Liver (tissue), 3 donors: ENCODE results near the gene CAPN15.

Source experiments
- HNF4G ChIP-seq: IDR thresholded peaks from 2 replicates; pipeline ENCODE4 v1.6.1; 2016; ENCODE audit warnings: antibody characterized with exemption
- RAD21 ChIP-seq, 2 donors: IDR thresholded peaks; 2 replicates each; pipeline ENCODE4 v1.6.1; 2016; ENCODE audit warnings: antibody characterized with exemption in 2 of 2, mild to moderate bottlenecking in 2 of 2
- REST ChIP-seq: IDR thresholded peaks from 2 replicates; pipeline ENCODE4 v1.6.1; 2016; ENCODE audit warnings: antibody characterized with exemption, mild to moderate bottlenecking
- SP1 ChIP-seq: IDR thresholded peaks from 2 replicates; pipeline ENCODE4 v1.6.1; 2018; ENCODE audit warnings: antibody characterized with exemption, mild to moderate bottlenecking
- YY1 ChIP-seq: IDR thresholded peaks from 2 replicates; pipeline ENCODE4 v1.6.1; 2016; ENCODE audit warnings: antibody characterized with exemption, mild to moderate bottlenecking
- TF ChIP-seq, protein P1 (sequence below): fragments of 150-350 bp; IDR thresholded peaks from 2 replicates; pipeline ENCODE4 v1.5.1; 2017; ENCODE audit warnings: improper control_type of control experiment, low read depth, low read length; ENCODE audit not compliant: missing input control
- TF ChIP-seq, protein P2 (sequence below): IDR thresholded peaks from 2 replicates; pipeline ENCODE4 v1.6.1; 2016; ENCODE audit warnings: antibody characterized with exemption
- TF ChIP-seq, protein P3 (sequence below): IDR thresholded peaks from 2 replicates; pipeline ENCODE4 v1.6.1; 2016; ENCODE audit warnings: antibody characterized with exemption
- donor health status: healthy.
- donor health status: healthy.

GRCh38 chr16:583815-584591 lies 56.5 kb downstream of the CAPN15 start:
- TF ChIP-seq, protein P1, sequence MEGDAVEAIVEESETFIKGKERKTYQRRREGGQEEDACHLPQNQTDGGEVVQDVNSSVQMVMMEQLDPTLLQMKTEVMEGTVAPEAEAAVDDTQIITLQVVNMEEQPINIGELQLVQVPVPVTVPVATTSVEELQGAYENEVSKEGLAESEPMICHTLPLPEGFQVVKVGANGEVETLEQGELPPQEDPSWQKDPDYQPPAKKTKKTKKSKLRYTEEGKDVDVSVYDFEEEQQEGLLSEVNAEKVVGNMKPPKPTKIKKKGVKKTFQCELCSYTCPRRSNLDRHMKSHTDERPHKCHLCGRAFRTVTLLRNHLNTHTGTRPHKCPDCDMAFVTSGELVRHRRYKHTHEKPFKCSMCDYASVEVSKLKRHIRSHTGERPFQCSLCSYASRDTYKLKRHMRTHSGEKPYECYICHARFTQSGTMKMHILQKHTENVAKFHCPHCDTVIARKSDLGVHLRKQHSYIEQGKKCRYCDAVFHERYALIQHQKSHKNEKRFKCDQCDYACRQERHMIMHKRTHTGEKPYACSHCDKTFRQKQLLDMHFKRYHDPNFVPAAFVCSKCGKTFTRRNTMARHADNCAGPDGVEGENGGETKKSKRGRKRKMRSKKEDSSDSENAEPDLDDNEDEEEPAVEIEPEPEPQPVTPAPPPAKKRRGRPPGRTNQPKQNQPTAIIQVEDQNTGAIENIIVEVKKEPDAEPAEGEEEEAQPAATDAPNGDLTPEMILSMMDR, result no peak
- TF ChIP-seq, protein P2, sequence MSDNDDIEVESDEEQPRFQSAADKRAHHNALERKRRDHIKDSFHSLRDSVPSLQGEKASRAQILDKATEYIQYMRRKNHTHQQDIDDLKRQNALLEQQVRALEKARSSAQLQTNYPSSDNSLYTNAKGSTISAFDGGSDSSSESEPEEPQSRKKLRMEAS, result no peak
- TF ChIP-seq REST, result no peak
- TF ChIP-seq RAD21 (IDR thresholded peaks at IDR 0.05), result no peak
- TF ChIP-seq, protein P3, sequence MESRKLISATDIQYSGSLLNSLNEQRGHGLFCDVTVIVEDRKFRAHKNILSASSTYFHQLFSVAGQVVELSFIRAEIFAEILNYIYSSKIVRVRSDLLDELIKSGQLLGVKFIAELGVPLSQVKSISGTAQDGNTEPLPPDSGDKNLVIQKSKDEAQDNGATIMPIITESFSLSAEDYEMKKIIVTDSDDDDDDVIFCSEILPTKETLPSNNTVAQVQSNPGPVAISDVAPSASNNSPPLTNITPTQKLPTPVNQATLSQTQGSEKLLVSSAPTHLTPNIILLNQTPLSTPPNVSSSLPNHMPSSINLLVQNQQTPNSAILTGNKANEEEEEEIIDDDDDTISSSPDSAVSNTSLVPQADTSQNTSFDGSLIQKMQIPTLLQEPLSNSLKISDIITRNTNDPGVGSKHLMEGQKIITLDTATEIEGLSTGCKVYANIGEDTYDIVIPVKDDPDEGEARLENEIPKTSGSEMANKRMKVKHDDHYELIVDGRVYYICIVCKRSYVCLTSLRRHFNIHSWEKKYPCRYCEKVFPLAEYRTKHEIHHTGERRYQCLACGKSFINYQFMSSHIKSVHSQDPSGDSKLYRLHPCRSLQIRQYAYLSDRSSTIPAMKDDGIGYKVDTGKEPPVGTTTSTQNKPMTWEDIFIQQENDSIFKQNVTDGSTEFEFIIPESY, result no peak
- no peak for TF ChIP-seq HNF4G
- no peak for TF ChIP-seq SP1
- no peak for TF ChIP-seq YY1
